ENCODE measurements around the gene BCR.

The BCR gene

GRCh38 chr22:23351321-23351720 lies 171.0 kb downstream of the BCR start:
- no peak for DNase-seq (ENCODE audit: low spot score)
- TF ChIP-seq CTCF (IDR thresholded peaks at IDR 0.05; ENCODE audit: extremely low read depth, insufficient read depth, missing control alignments), result no peak
- in situ Hi-C loops (cut with MboI; ENCODE audit: low pct_unique_long_range_greater_than_20kb, low sequenced_read_pairs, unreplicated experiment), result no loop called here

- in situ Hi-C loops (cut with MboI; ENCODE audit: low pct_unique_long_range_greater_than_20kb, low sequenced_read_pairs, unreplicated experiment), result no loop called here
- no peak for TF ChIP-seq CTCF (IDR thresholded peaks at IDR 0.05; ENCODE audit: extremely low read depth, insufficient read depth, missing control alignments)
- no peak for DNase-seq (ENCODE audit: low spot score)
These were observed 172.7 kb downstream of the BCR start for GRCh38 chr22:23353004-23353403.

- TF ChIP-seq CTCF (IDR thresholded peaks at IDR 0.05; ENCODE audit: extremely low read depth, insufficient read depth, missing control alignments), result no peak
- DNase-seq (ENCODE audit: low spot score), result no peak
- in situ Hi-C loops (cut with MboI; ENCODE audit: low pct_unique_long_range_greater_than_20kb, low sequenced_read_pairs, unreplicated experiment), result no loop called here
These were observed 173.4 kb downstream of the BCR start for GRCh38 chr22:23353696-23354095.

GRCh38 chr22:23356094-23356493 lies 175.8 kb downstream of the BCR start:
- in situ Hi-C loops (cut with MboI; ENCODE audit: low pct_unique_long_range_greater_than_20kb, low sequenced_read_pairs, unreplicated experiment), result no loop called here
- TF ChIP-seq CTCF (IDR thresholded peaks at IDR 0.05; ENCODE audit: extremely low read depth, insufficient read depth, missing control alignments), result no peak
- DNase-seq (ENCODE audit: low spot score), result no peak

GRCh38 chr22:23357053-23357452 lies 176.7 kb downstream of the BCR start:
- in situ Hi-C loops (cut with MboI; ENCODE audit: low pct_unique_long_range_greater_than_20kb, low sequenced_read_pairs, unreplicated experiment), result no loop called here
- no peak for DNase-seq (ENCODE audit: low spot score)
- TF ChIP-seq CTCF (IDR thresholded peaks at IDR 0.05; ENCODE audit: extremely low read depth, insufficient read depth, missing control alignments), result no peak

GRCh38 chr22:23359583-23360123 lies 179.3 kb downstream of the BCR start:
- in situ Hi-C loops (cut with MboI; ENCODE audit: low pct_unique_long_range_greater_than_20kb, low sequenced_read_pairs, unreplicated experiment), result no loop called here
- TF ChIP-seq CTCF (IDR thresholded peaks at IDR 0.05; ENCODE audit: extremely low read depth, insufficient read depth, missing control alignments), result no peak
- DNase-seq (ENCODE audit: low spot score), result no peak

- no peak for DNase-seq (ENCODE audit: low spot score)
- TF ChIP-seq CTCF (IDR thresholded peaks at IDR 0.05; ENCODE audit: extremely low read depth, insufficient read depth, missing control alignments), result no peak
- in situ Hi-C loops (cut with MboI; ENCODE audit: low pct_unique_long_range_greater_than_20kb, low sequenced_read_pairs, unreplicated experiment), result no loop called here
These were observed 181.4 kb downstream of the BCR start for GRCh38 chr22:23361676-23362075.

Measured in GM13977 (cell line).